ENCODE results near the gene TMEM51. TPM values are rescaled to one million over a fixed set of nuclear protein-coding genes. Genes with fewer than 3 reads are reported as not detected.

Gene TMEM51
- total RNA-seq, 1 donor from 2014 or later = 31.4 TPM

DNA sequence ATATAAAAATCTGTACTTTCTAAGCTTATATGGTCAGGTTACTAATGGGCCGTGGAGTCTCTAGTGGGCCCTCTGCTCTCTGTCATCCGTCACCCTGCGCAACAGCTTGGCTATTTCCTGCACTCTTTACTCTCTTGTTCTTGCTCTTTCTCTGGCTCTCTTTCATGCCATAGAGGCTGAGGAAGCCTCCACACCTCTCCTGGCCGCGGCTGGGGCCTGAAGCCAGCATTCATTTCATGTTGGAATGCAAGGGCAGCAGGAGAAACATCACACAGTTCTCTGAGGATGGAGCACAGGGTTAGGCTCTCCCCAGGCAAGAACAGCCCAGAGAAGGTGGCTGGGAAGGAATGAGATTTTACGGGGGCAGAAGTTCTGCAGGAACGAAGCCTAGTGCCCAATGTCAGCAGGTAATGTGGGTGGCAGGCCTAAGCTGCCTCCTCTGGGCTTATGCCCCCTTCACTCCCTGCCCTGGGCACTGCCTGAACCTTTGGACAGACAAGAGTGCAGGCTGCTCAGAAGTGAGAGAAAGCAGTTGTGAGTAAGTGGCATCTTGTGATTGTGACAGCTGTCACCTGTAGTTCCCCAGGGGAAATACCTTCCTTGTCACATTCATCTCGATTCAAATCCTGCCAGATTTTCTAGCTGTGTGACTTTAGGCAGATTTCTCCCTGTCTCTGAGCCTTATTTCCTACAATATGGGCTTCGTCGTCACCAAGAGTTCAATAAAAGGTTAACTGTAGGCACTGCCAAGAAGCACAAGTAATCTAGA, 89.9 kb downstream of the TMEM51 start:
- peak in 1 of 2 donors; percentile 72 for DNase-seq (ENCODE audit: extremely low spot score in 2 of 2)
- intact Hi-C loops (cut with DNase I) = no loop called here
- no peak overlapping the region for H3K27ac ChIP-seq

GRCh38 chr1:15244813-15245212, 91.3 kb downstream of the TMEM51 start:
- H3K27ac ChIP-seq = no peak overlapping the region
- peak in 1 of 2 donors; percentile 42 for DNase-seq (ENCODE audit: extremely low spot score in 2 of 2)
- H3K4me1 ChIP-seq = peaks cover 14% of the 10 kb centered on the region
- intact Hi-C loops (cut with DNase I) = no loop called here
- no peaks in the 10 kb centered on the region for H3K27me3 ChIP-seq
- TF ChIP-seq, protein P1, sequence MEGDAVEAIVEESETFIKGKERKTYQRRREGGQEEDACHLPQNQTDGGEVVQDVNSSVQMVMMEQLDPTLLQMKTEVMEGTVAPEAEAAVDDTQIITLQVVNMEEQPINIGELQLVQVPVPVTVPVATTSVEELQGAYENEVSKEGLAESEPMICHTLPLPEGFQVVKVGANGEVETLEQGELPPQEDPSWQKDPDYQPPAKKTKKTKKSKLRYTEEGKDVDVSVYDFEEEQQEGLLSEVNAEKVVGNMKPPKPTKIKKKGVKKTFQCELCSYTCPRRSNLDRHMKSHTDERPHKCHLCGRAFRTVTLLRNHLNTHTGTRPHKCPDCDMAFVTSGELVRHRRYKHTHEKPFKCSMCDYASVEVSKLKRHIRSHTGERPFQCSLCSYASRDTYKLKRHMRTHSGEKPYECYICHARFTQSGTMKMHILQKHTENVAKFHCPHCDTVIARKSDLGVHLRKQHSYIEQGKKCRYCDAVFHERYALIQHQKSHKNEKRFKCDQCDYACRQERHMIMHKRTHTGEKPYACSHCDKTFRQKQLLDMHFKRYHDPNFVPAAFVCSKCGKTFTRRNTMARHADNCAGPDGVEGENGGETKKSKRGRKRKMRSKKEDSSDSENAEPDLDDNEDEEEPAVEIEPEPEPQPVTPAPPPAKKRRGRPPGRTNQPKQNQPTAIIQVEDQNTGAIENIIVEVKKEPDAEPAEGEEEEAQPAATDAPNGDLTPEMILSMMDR (IDR thresholded peaks at IDR 0.05) = no peak
- TF ChIP-seq POLR2AphosphoS5 (IDR thresholded peaks at IDR 0.05; ENCODE audit: insufficient read depth in 1 of 2, low read depth in 1 of 2) (no peak), POLR2A (IDR thresholded peaks at IDR 0.05) (no peak)
- H3K9me3 ChIP-seq = no peaks in the 10 kb centered on the region
- H3K4me3 ChIP-seq = no peak overlapping the region
- no peaks in the 10 kb centered on the region for H3K36me3 ChIP-seq

More for the DNA sequence above, 89.9 kb downstream of the TMEM51 start:
- H3K4me3 ChIP-seq = no peak overlapping the region
- TF ChIP-seq POLR2AphosphoS5 (IDR thresholded peaks at IDR 0.05; ENCODE audit: insufficient read depth in 1 of 2, low read depth in 1 of 2) = no peak
- TF ChIP-seq, protein P1 (IDR thresholded peaks at IDR 0.05) = no peak
- no peak for TF ChIP-seq POLR2A (IDR thresholded peaks at IDR 0.05)
- H3K4me1 ChIP-seq = peaks cover 14% of the 10 kb centered on the region
- H3K9me3 ChIP-seq = no peaks in the 10 kb centered on the region
- H3K36me3 ChIP-seq = no peaks in the 10 kb centered on the region
- H3K27me3 ChIP-seq = no peaks in the 10 kb centered on the region

- H3K27me3 ChIP-seq = no peaks in the 10 kb centered on the region
- peaks cover 14% of the 10 kb centered on the region for H3K4me1 ChIP-seq
- H3K36me3 ChIP-seq = no peaks in the 10 kb centered on the region
- intact Hi-C loops (cut with DNase I) = no loop called here
- H3K4me3 ChIP-seq = no peak overlapping the region
- peak overlapping the region; percentile 56 for H3K27ac ChIP-seq
- TF ChIP-seq POLR2AphosphoS5 (IDR thresholded peaks at IDR 0.05; ENCODE audit: insufficient read depth in 1 of 2, low read depth in 1 of 2) (no peak), POLR2A (IDR thresholded peaks at IDR 0.05) (no peak)
- TF ChIP-seq, protein P1 (IDR thresholded peaks at IDR 0.05) = no peak
- DNase-seq (ENCODE audit: extremely low spot score in 2 of 2) = no peak
- no peaks in the 10 kb centered on the region for H3K9me3 ChIP-seq
Measured at GRCh38 chr1:15245593-15246360, 92.2 kb downstream of the TMEM51 start.

GRCh38 chr1:15246960-15247614, 93.5 kb downstream of the TMEM51 start, which contains the start of gene FHAD1:
Gene FHAD1, plus strand, starts transcription at chr1:15247223. Its CDS starts 4,562 bp downstream, at chr1:15251785.
- intact Hi-C loops (cut with DNase I) = no loop called here
- Histone ChIP-seq H3K27me3 (no peaks in the 10 kb centered on the region), H3K4me3 (peak within 1 kb of the TSS; percentile 42 to 52), H3K27ac (peak within 1 kb of the TSS; percentile 56), H3K36me3 (no peaks in the 10 kb centered on the region), H3K9me3 (no peaks in the 10 kb centered on the region), H3K4me1 (peaks cover 14% of the 10 kb centered on the region)
- TF ChIP-seq, protein P1 (IDR thresholded peaks at IDR 0.05) = no peak
- TF ChIP-seq POLR2AphosphoS5 (IDR thresholded peaks at IDR 0.05; ENCODE audit: insufficient read depth in 1 of 2, low read depth in 1 of 2) (no peak), POLR2A (IDR thresholded peaks at IDR 0.05) (no peak)
- DNase-seq (ENCODE audit: extremely low spot score in 2 of 2) = no peak
